Measurements from ENCODE around the gene GNB2. TPM values are rescaled to one million over a fixed set of nuclear protein-coding genes. Genes with fewer than 3 reads are reported as not detected.

GNB2 gene
- total RNA-seq, 2 donors from 2014 or later, result 196 to 198 TPM

DNA sequence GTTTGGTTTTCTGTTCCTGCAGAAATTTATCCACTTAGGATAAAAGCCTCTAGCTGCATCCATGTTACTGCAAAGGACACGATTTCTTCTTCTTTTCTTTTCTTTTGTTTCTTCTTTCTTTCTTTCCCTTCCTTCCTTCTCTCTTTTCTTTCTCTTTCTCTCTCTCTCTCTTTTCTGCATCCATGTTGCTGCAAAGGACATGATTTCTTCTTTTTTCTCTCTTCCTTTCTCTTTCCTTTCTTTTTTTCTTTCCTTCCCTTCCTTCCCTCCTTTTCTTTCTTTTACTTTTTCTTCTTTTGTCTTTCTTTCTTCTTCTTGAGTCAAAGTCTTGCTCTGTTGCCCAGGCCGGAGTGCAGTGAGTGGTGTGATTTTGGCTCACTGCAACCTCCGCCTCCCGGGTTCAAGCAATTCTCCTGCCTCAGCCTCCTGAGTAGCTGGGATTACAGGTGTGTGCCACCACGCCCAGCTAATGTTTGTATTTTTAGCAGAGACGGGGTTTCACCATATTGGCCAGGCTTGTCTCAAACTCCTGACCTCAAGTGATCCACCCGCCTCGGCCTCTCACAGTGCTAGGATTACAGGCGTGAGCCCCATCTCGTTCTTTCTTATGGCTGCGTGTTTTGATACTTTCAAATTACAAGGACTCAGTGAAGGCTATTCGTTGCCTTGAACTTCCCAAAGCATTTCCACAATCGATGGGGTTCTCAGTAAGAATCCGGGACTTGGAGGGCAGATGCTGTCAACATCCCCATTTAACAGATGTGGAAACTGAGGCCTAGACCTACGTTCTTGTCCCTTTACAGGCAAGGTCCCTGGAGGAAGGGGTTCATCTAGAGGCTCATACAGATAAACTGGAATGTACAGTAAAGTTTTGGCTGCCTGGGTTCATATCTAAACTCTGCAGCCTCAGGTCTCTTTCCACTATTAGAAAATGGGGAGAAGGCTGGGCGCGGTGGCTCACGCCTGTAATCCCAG is 1.9 kb upstream of the GNB2 start:
- H3K4me1 Mint-ChIP-seq (ENCODE audit: low read depth), result peaks cover 13% of the 10 kb centered on the region
- DNase-seq (no peak), ATAC-seq (replicated peaks in 1 of 2) (no peak)
- H3K27me3 Mint-ChIP-seq (ENCODE audit: low read depth), result no peaks in the 10 kb centered on the region
- no peak overlapping the region for H3K27ac Mint-ChIP-seq
- H3K4me3 Mint-ChIP-seq, result peak overlapping the region in 1 of 2 donors; percentile 97
- H3K36me3 Mint-ChIP-seq (ENCODE audit: insufficient read depth in 2 of 2), result peaks cover 2 to 3% of the 10 kb centered on the region in 2 donors
- H3K9me3 Mint-ChIP-seq, result no peaks in the 10 kb centered on the region

DNA sequence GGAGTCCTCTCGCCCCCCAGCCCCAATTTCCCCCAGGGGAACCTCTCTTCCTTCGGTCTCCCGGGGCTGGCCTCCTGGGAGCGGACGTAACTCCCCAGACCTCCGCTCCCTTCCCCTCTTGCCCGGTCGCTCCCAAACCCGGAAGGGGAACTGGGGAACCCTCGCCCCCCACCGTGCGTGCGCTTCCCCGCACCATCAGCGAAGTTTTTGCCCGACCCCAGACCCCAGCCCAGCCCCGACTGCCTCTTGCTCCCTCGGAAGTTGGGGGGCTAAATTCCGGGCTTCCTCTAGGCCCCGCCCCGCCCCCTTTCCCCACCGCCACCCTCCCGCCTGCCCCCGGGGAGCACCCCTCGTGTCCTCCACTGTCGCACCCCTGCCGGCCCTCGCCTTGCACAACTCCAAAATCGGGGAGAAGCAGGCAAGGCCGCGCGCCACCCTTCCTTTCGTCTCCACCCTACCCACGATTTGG is 436 bp downstream of the GNB2 start:
- no peaks in the 10 kb centered on the region for H3K9me3 Mint-ChIP-seq
- ATAC-seq (replicated peaks in 1 of 2) (peak in 1 of 2 donors; percentile 0), DNase-seq (peak in 1 of 2 donors; percentile 42)

DNA sequence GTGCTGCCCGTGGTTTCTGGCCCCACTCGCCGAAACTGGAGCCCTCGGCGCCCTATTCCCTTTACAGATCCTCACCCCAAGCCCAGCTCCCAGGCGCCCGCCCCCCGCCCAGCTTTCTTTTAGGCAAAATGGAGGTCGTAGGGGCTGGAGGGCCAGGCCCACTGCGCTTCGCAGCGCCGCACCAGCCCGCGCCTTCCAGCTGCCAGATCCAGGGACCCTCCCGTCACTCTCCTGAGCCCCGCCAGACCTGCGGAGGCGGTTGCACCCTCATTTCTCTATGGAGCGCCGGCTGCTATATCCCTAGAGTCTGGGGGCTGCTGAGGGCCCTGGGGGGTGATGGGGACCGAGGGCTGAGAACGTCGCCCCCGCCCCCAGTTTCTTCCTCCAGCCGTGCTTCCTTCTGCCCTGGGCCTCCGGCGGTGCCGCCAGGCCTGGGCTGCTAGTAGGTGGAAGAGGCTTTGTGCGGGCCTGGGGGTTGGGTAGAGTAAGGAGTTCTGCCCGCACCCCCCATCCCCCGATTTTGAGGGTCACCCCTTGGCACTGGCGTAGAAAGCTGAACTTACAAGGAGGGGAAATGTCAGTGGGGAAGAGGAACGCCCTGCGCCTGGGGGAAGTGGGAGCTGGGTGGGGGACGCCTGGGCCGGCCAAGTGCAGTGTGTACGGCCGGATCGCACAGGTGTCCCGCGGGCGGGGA is 1.0 kb downstream of the GNB2 start:
- DNase-seq (peak; percentile 34 to 46), ATAC-seq (replicated peaks in 1 of 2) (no peak)
- peaks cover 26% of the 10 kb centered on the region for H3K4me1 Mint-ChIP-seq (ENCODE audit: low read depth)
- H3K4me3 Mint-ChIP-seq, result peak overlapping the region; percentile 97
- H3K27ac Mint-ChIP-seq, result peak overlapping the region; percentile 95
- no peaks in the 10 kb centered on the region for H3K27me3 Mint-ChIP-seq (ENCODE audit: low read depth)
- peaks cover 5 to 10% of the 10 kb centered on the region in 2 donors for H3K36me3 Mint-ChIP-seq (ENCODE audit: insufficient read depth in 2 of 2)
- no peaks in the 10 kb centered on the region for H3K9me3 Mint-ChIP-seq

More for the DNA sequence above, 436 bp downstream of the GNB2 start:
- peaks cover 5 to 7% of the 10 kb centered on the region in 2 donors for H3K36me3 Mint-ChIP-seq (ENCODE audit: insufficient read depth in 2 of 2)
- H3K27ac Mint-ChIP-seq, result peak overlapping the region; percentile 95
- H3K4me1 Mint-ChIP-seq (ENCODE audit: low read depth), result peaks cover 22% of the 10 kb centered on the region
- H3K27me3 Mint-ChIP-seq (ENCODE audit: low read depth), result no peaks in the 10 kb centered on the region
- H3K4me3 Mint-ChIP-seq, result peak overlapping the region; percentile 97

DNA sequence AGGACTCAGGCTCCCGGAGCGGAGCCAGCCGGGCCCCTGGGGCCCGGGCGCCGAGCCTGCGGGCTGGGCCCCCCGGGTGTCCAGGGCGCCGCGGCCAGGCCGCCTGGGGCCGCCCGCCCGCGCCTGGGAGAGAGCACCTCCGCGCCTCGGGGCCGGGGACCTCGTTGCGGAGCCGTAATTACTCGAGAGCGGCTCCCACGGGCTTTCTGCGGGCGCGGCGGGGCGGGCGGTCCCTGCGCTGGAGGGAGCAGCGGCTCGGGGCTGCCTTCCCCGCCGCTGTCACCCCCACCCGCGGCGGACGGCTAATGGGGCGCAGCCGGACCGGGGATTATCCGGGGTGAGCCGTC is 1.5 kb downstream of the GNB2 start:
- ATAC-seq (replicated peaks in 1 of 2) (no peak), DNase-seq (peak; percentile 48 to 49)
- Mint-ChIP-seq H3K36me3 (ENCODE audit: insufficient read depth in 2 of 2) (peaks cover 5 to 12% of the 10 kb centered on the region in 2 donors), H3K27ac (no peak overlapping the region), H3K4me1 (ENCODE audit: low read depth) (peaks cover 26% of the 10 kb centered on the region), H3K27me3 (ENCODE audit: low read depth) (no peaks in the 10 kb centered on the region), H3K9me3 (no peaks in the 10 kb centered on the region), H3K4me3 (peak overlapping the region; percentile 97)

DNA sequence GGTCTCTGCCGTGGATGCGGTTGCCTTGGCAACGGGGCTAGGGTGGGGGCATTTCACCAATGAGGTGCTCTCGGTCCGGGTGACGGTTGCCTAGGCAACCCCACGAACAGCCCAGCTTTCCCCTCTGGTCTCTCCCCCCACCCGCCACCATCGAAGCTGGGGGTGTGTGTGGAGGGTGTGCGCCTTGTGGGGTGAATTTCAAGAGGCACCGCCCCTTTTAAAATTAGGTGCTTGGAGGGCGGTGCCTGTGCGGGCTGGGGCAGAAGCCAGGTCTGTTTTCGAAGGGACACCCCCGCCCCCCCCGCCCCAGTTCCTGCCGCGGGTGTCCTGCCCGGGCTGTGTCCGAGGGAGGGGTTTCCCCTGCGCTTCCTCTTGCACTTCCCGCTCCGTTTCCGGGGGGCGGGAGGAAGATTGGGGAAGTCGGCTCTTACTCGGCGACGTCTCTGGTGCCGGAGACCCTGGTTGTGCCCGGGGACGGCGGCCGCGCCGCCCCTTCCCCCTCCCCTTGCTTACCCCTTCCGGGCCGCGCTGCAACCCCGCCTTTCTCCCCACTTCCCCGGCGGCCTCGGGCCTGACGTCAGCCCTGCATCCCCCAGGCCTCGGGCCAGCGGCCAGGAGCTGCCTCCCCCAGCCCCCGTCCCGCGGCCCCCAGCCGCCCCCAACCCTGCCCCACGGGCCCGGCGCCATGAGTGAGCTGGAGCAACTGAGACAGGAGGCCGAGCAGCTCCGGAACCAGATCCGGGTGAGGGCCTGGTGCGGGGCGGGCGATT is 2.2 kb downstream of the GNB2 start:
- H3K4me1 Mint-ChIP-seq (ENCODE audit: low read depth), result peaks cover 26% of the 10 kb centered on the region
- H3K36me3 Mint-ChIP-seq (ENCODE audit: insufficient read depth in 2 of 2), result peaks cover 5 to 13% of the 10 kb centered on the region in 2 donors
- ATAC-seq (replicated peaks in 1 of 2) (peak; percentile 53 to 58), DNase-seq (peak; percentile 78 to 81)
- H3K27me3 Mint-ChIP-seq (ENCODE audit: low read depth), result no peaks in the 10 kb centered on the region
- H3K9me3 Mint-ChIP-seq, result no peaks in the 10 kb centered on the region
- H3K4me3 Mint-ChIP-seq, result peak overlapping the region; percentile 84 to 86
- H3K27ac Mint-ChIP-seq, result no peak overlapping the region

- Mint-ChIP-seq H3K4me1 (ENCODE audit: low read depth) (peaks cover 26% of the 10 kb centered on the region), H3K4me3 (peak overlapping the region; percentile 86 to 92), H3K27ac (peak overlapping the region; percentile 90), H3K36me3 (ENCODE audit: insufficient read depth in 2 of 2) (peaks cover 5 to 13% of the 10 kb centered on the region in 2 donors), H3K9me3 (no peaks in the 10 kb centered on the region), H3K27me3 (ENCODE audit: low read depth) (no peaks in the 10 kb centered on the region)
- no peak for DNase-seq
- ATAC-seq (replicated peaks in 1 of 2), result no peak
These were observed 3.2 kb downstream of the GNB2 start for GRCh38 chr7:100676501-100677306.

DNA sequence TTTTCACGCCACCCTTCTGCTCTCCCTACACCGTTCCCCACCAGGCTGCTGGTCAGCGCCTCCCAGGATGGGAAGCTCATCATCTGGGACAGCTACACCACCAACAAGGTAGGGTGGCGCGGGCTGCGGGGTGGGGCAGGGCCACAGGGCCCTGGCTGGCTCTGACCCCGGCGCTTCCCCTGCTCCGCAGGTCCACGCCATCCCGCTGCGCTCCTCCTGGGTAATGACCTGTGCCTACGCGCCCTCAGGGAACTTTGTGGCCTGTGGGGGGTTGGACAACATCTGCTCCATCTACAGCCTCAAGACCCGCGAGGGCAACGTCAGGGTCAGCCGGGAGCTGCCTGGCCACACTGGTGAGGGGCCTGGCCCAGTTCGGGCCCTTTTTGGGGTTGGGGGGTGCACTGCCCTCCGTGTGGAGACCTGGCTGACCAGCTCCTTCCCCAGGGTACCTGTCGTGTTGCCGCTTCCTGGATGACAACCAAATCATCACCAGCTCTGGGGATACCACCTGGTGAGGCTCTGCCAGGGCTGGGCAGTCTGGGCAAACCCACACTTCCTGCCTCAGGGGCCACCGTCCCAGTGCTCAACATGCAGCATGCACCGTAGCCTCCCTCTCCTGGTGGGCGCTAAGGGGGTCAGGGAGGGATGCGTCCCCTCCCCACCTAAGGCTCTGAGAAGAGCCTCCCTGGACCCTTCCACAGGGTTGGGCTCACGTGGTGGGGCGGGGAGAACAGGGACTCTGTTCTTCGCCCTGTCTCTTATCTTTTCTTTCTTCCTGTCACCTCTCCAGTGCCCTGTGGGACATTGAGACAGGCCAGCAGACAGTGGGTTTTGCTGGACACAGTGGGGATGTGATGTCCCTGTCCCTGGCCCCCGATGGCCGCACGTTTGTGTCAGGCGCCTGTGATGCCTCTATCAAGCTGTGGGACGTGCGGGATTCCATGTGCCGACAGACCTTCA is 4.0 kb downstream of the GNB2 start:
- H3K4me1 Mint-ChIP-seq (ENCODE audit: low read depth), result peaks cover 23% of the 10 kb centered on the region
- peak overlapping the region; percentile 80 for H3K27ac Mint-ChIP-seq
- peaks cover 5 to 13% of the 10 kb centered on the region in 2 donors for H3K36me3 Mint-ChIP-seq (ENCODE audit: insufficient read depth in 2 of 2)
- peak overlapping the region; percentile 32 to 45 for H3K4me3 Mint-ChIP-seq
- DNase-seq (no peak), ATAC-seq (replicated peaks in 1 of 2) (no peak)
- H3K27me3 Mint-ChIP-seq (ENCODE audit: low read depth), result no peaks in the 10 kb centered on the region
- H3K9me3 Mint-ChIP-seq, result no peaks in the 10 kb centered on the region

GRCh38 chr7:100678291-100678984 is 4.9 kb downstream of the GNB2 start:
- Mint-ChIP-seq H3K9me3 (no peaks in the 10 kb centered on the region), H3K27me3 (ENCODE audit: low read depth) (no peaks in the 10 kb centered on the region), H3K36me3 (ENCODE audit: insufficient read depth in 2 of 2) (peaks cover 5 to 15% of the 10 kb centered on the region in 2 donors), H3K4me1 (ENCODE audit: low read depth) (peaks cover 21% of the 10 kb centered on the region), H3K27ac (no peak overlapping the region), H3K4me3 (peak overlapping the region in 1 of 2 donors; percentile 11)
- no peak for ATAC-seq (replicated peaks in 1 of 2)
- DNase-seq, result no peak

DNA sequence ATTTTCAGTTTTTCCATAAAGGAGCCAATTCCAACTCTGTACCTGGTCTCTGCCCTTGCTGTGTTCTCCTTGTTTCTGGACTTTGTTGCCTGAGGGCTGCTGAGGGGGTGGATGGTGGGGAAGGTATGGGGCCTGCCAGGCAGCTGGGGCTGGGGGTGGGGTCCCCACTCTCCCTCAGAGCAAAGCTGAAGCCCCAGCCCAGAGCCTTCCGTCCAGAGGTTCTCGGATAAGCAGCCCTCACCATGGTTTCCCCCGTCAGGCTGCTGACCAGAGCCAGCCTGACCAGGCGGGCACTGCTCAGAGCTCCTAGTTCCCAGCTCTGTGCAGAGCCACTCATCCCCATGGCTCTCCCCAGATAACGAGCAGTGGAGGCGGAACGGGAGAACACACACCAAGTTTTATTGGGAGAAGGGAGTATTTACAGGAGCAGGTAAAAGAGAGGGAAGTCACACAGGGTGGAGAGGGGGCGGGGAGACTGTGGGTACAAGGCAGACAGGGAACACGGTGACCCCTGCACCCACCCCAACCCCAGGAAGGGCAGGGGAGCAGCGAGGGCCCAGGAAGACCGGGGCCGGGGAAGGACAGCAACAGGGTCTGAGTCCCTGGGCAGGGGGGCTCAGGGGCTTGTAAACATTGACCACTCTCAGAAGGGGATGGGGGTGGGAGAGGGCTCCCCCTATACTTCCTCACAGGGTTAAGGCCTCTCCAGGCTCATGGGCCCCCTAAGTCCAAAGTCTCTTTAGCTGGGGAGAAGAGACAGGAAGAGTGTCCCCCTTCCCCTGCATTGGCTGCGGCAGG is 5.8 kb downstream of the GNB2 start:
- Mint-ChIP-seq H3K9me3 (no peaks in the 10 kb centered on the region), H3K27ac (no peak overlapping the region), H3K36me3 (ENCODE audit: insufficient read depth in 2 of 2) (peaks cover 5 to 13% of the 10 kb centered on the region in 2 donors)

GRCh38 chr7:100679927-100680575 is 6.5 kb downstream of the GNB2 start:
- DNase-seq (no peak), ATAC-seq (replicated peaks in 1 of 2) (no peak)
- H3K27ac Mint-ChIP-seq, result peak overlapping the region; percentile 10
- peaks cover 22% of the 10 kb centered on the region for H3K4me1 Mint-ChIP-seq (ENCODE audit: low read depth)
- no peaks in the 10 kb centered on the region for H3K27me3 Mint-ChIP-seq (ENCODE audit: low read depth)
- H3K36me3 Mint-ChIP-seq (ENCODE audit: insufficient read depth in 2 of 2), result peaks cover 5 to 12% of the 10 kb centered on the region in 2 donors
- H3K9me3 Mint-ChIP-seq, result no peaks in the 10 kb centered on the region
- no peak overlapping the region for H3K4me3 Mint-ChIP-seq

More for the DNA sequence above, 5.8 kb downstream of the GNB2 start:
- ATAC-seq (replicated peaks in 1 of 2) (no peak), DNase-seq (no peak)
- H3K4me3 Mint-ChIP-seq, result no peak overlapping the region
- H3K4me1 Mint-ChIP-seq (ENCODE audit: low read depth), result peaks cover 22% of the 10 kb centered on the region
- no peaks in the 10 kb centered on the region for H3K27me3 Mint-ChIP-seq (ENCODE audit: low read depth)

Data from activated T-cell treated with anti-CD3 and anti-CD28 coated beads, Interleukin-2, amount 50 U/mL, for 72 hours (primary cell).